Left ventricle myocardium inferior (tissue), 1 donor: ENCODE data around the gene BTRC. TPM values are rescaled to one million over a fixed set of nuclear protein-coding genes. Genes with fewer than 3 reads are reported as not detected.

Experiments
- DNase-seq: peaks from one replicate; pipeline ENCODE4 v3.0.0-alpha.2; 2020
- H3K27ac ChIP-seq: fragments of 200-600 bp; replicated peaks from 2 replicates; pipeline ENCODE4 v1.8.0; 2021
- H3K27me3 ChIP-seq: fragments of 200-600 bp; 2 replicates; pipeline ENCODE4 v1.8.0; 2021; ENCODE audit warnings: low read depth
- H3K36me3 ChIP-seq: fragments of 200-600 bp; 2 replicates; pipeline ENCODE4 v1.8.0; 2021
- H3K4me1 ChIP-seq: fragments of 200-600 bp; 2 replicates; pipeline ENCODE4 v1.8.0; 2021
- H3K4me3 ChIP-seq: fragments of 200-600 bp; 2 replicates; pipeline ENCODE4 v1.8.0; 2021; ENCODE audit warnings: mild to moderate bottlenecking, moderate library complexity
- H3K9me3 ChIP-seq: fragments of 200-600 bp; replicated peaks from 2 replicates; pipeline ENCODE4 v1.8.0; 2021
- intact Hi-C: fragments of 100-400 bp; cut with micrococcal nuclease; formaldehyde crosslinking; loops from one replicate; pipeline ENCODE4 v1.11.0; 2022
- total RNA-seq: library from RNA; stranded (reverse); fragmentation: NEBNext Ultra II Directional; extraction: Animal tissue kit (Norgen Biotek cat#: 25700); gene quantifications from one replicate; pipeline ENCODE4 v1.2.1, GENCODE V29; 2021
- TF ChIP-seq, protein P1 (sequence below): fragments of 200-600 bp; IDR thresholded peaks from 2 replicates; pipeline ENCODE4 v1.8.0; 2021; ENCODE audit warnings: antibody characterized with exemption, mild to moderate bottlenecking, borderline replicate concordance
- donor health status: DM: no; HTN: yes; CAD: no; lungs with severe emphysema.

BTRC gene
- total RNA-seq, 1 donor from 2014 or later: 34.8 TPM

DNA sequence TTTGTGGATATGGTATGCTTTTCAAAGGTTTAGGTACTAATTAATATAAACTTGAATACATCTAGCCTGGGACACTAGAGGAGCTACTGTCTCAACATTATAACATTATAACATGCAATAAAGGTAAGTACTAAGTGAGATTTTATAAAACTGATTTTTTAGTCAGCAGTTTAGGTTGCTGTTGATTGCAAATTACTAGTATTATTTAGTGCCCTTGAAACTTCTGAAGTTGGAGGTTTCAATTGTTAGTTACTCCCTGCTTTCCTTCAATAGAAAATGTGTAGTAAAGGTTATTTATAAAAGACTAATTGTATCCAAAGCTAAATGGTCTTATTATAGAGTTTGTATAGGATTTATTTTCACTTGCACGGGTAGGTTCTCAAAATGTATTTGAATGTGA is 138.8 kb downstream of the BTRC start:
- Histone ChIP-seq H3K27me3 (no peaks in the 10 kb centered on the region), H3K4me1 (peaks cover 15% of the 10 kb centered on the region)

DNA sequence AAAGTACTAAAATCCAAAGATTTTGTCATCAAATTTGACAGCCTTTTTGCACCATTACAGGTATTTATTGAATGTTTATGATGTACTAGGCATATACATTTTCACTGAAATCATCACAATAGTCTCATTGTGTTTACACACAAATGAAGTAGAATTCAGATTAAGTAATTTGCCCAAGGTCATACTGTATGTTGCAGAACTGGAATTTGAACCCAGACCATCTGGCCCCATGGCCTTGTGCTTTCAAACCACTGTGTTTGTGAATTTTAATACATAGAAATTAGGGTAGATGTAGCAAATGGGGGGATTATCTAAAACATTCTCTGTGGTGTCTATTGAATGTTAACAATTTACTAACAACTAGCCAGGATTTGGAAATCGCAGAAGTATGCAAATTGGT is 139.3 kb downstream of the BTRC start:
- Histone ChIP-seq H3K36me3 (no peaks in the 10 kb centered on the region), H3K4me1 (peaks cover 15% of the 10 kb centered on the region), H3K9me3 (no peaks in the 10 kb centered on the region), H3K27ac (no peak overlapping the region), H3K4me3 (no peak overlapping the region), H3K27me3 (no peaks in the 10 kb centered on the region)
- DNase-seq: no peak
- intact Hi-C loops: no loop called here
- TF ChIP-seq, protein P1, sequence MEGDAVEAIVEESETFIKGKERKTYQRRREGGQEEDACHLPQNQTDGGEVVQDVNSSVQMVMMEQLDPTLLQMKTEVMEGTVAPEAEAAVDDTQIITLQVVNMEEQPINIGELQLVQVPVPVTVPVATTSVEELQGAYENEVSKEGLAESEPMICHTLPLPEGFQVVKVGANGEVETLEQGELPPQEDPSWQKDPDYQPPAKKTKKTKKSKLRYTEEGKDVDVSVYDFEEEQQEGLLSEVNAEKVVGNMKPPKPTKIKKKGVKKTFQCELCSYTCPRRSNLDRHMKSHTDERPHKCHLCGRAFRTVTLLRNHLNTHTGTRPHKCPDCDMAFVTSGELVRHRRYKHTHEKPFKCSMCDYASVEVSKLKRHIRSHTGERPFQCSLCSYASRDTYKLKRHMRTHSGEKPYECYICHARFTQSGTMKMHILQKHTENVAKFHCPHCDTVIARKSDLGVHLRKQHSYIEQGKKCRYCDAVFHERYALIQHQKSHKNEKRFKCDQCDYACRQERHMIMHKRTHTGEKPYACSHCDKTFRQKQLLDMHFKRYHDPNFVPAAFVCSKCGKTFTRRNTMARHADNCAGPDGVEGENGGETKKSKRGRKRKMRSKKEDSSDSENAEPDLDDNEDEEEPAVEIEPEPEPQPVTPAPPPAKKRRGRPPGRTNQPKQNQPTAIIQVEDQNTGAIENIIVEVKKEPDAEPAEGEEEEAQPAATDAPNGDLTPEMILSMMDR: no peak

More for the DNA sequence above, 138.8 kb downstream of the BTRC start:
- no peak overlapping the region for H3K27ac ChIP-seq
- H3K36me3 ChIP-seq: no peaks in the 10 kb centered on the region
- no peak for DNase-seq
- no peak overlapping the region for H3K4me3 ChIP-seq
- intact Hi-C loops: no loop called here
- H3K9me3 ChIP-seq: no peaks in the 10 kb centered on the region
- TF ChIP-seq, protein P1: no peak

- no peaks in the 10 kb centered on the region for H3K27me3 ChIP-seq
- intact Hi-C loops: no loop called here
- H3K4me1 ChIP-seq: peaks cover 13% of the 10 kb centered on the region
- no peak overlapping the region for H3K27ac ChIP-seq
- no peak for DNase-seq
- TF ChIP-seq, protein P1: no peak
- no peaks in the 10 kb centered on the region for H3K36me3 ChIP-seq
- no peak overlapping the region for H3K4me3 ChIP-seq
- H3K9me3 ChIP-seq: no peaks in the 10 kb centered on the region
These were observed 139.9 kb downstream of the BTRC start for GRCh38 chr10:101493782-101494281.

DNA sequence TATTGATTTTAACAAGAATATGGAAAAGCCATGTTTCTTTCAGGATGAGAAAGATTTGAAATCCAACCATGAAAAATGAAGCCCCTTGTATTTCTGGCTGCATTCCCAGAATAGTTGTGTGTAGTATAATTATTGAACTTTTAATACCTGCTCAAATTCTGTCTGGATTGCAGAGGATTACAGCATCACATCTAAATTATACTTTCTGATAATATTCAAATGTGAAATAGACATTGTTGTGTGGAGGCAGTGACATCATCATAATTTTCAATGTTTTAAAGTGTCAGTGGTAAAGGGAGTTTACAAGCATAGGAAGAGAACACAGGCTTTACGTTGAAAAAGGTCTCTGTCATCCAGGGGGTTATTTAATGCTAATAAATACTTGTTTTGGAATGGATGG is 140.7 kb downstream of the BTRC start:
- Histone ChIP-seq H3K9me3 (no peaks in the 10 kb centered on the region), H3K4me1 (peaks cover 6% of the 10 kb centered on the region), H3K36me3 (no peaks in the 10 kb centered on the region), H3K27ac (no peak overlapping the region), H3K4me3 (no peak overlapping the region), H3K27me3 (no peaks in the 10 kb centered on the region)
- intact Hi-C loops: no loop called here
- TF ChIP-seq, protein P1: no peak
- DNase-seq: no peak

- peaks cover under 1% of the 10 kb centered on the region for H3K4me1 ChIP-seq
- no peak for DNase-seq
- no peak overlapping the region for H3K4me3 ChIP-seq
- TF ChIP-seq, protein P1: peak; percentile 36
- no peaks in the 10 kb centered on the region for H3K9me3 ChIP-seq
- H3K27me3 ChIP-seq: no peaks in the 10 kb centered on the region
- H3K36me3 ChIP-seq: no peaks in the 10 kb centered on the region
- intact Hi-C loops: no loop called here
- H3K27ac ChIP-seq: no peak overlapping the region
These were observed 141.5 kb downstream of the BTRC start for GRCh38 chr10:101495324-101495925.
